Small intestine (tissue), 7 donors: Measurements from ENCODE around the gene OAS2. TPM values are rescaled to one million over a fixed set of nuclear protein-coding genes. Genes with fewer than 3 reads are reported as not detected.

Experiments
- DNase-seq, 2 donors: peaks; one replicate each; pipeline versions ENCODE4 v3.0.0 to v3.0.0-alpha.2; 2013
- FAIRE-seq: peaks from 2 replicates; lab custom pipeline; 2012; peaks lifted over from hg19 to GRCh38; lab: Jason Lieb, UNC
- H3K27ac ChIP-seq, 3 donors: one replicate each; pipeline ENCODE4 v1.5.1; 2013; ENCODE audit warnings: low read length in 2 of 3, mild to moderate bottlenecking in 2 of 3, control low read depth in 1 of 3, inconsistent platforms in 1 of 3, low read depth in 1 of 3, moderate library complexity in 1 of 3
- H3K27me3 ChIP-seq, 3 donors: one replicate each; pipeline ENCODE4 v1.6.1; 2013; ENCODE audit warnings: low read length in 3 of 3, inconsistent platforms in 1 of 3; ENCODE audit not compliant: control insufficient read depth in 3 of 3, insufficient read depth in 3 of 3
- H3K36me3 ChIP-seq, 3 donors: one replicate each; pipeline ENCODE4 v1.6.1; 2013; ENCODE audit warnings: low read length in 3 of 3, inconsistent platforms in 1 of 3, low read depth in 1 of 3, mild to moderate bottlenecking in 1 of 3, moderate library complexity in 1 of 3; ENCODE audit not compliant: control insufficient read depth in 3 of 3, insufficient read depth in 2 of 3
- H3K4me1 ChIP-seq, 3 donors: one replicate each; pipeline ENCODE4 v1.6.1; 2013; ENCODE audit warnings: low read length in 2 of 3, inconsistent platforms in 1 of 3, low read depth in 1 of 3, mild to moderate bottlenecking in 1 of 3, moderate library complexity in 1 of 3; ENCODE audit not compliant: control insufficient read depth in 3 of 3, insufficient read depth in 2 of 3
- H3K4me3 ChIP-seq, 3 donors: one replicate each; pipeline ENCODE4 v1.5.1; 2013; ENCODE audit warnings: low read length in 3 of 3, control low read depth in 1 of 3, inconsistent platforms in 1 of 3, low read depth in 1 of 3, mild to moderate bottlenecking in 1 of 3, moderate library complexity in 1 of 3
- H3K9me3 ChIP-seq, 2 donors: one replicate each; pipeline ENCODE4 v1.6.1; 2013; ENCODE audit warnings: low read depth in 1 of 2, low read length in 1 of 2; ENCODE audit not compliant: control insufficient read depth in 2 of 2, insufficient read depth in 1 of 2
- WGBS, 3 donors: extraction: QIAGEN DNeasy Blood & Tissue Kit; methylation state at CpG; one replicate each; pipeline ENCODE4 v1.1.7; 2013; 5-methylcytosine and 5-hydroxymethylcytosine counted together
- polyA plus RNA-seq, 4 donors: library from polyadenylated mRNA; stranded (reverse) in 3 of 4; unstranded in 1 of 4; fragments of 200-250 nt in 3 of 4; fragments of 120-200 nt in 1 of 4; gene quantifications; one replicate each; pipeline versions ENCODE4 v1.2.1 to v1.2.3, GENCODE V29; 2013
- donor health status: healthy with polysubstance abuse.
- donor health status: control.
- donor health status: control.
- donor health status: Bipolar disorder and iron deficiency.
- donor health status: healthy.

OAS2 gene
- polyA plus RNA-seq, 4 donors, result 2.3 to 7.7 (median 2.7) TPM

GRCh38 chr12:112961536-112961935, 16.8 kb upstream of the OAS2 start:
- Histone ChIP-seq H3K4me1 (no peaks in the 10 kb centered on the region), H3K27ac (no peak overlapping the region), H3K4me3 (no peak overlapping the region), H3K36me3 (peaks cover 14 to 42% (median 26%) of the 10 kb centered on the region in 3 donors), H3K27me3 (no peaks in the 10 kb centered on the region), H3K9me3 (peaks cover 0 to 5% of the 10 kb centered on the region in 2 donors)
- FAIRE-seq, result no peak
- DNase-seq, result no peak
- 92 to 95% (median 92%) methylated on average over 4 of the region's 4 CpGs for WGBS, 3 donors

- 96 to 97% (median 96%) methylated on average over 7 of the region's 7 CpGs for WGBS, 3 donors
- H3K27ac ChIP-seq, result no peak overlapping the region
- H3K27me3 ChIP-seq, result no peaks in the 10 kb centered on the region
- no peaks in the 10 kb centered on the region for H3K4me1 ChIP-seq
- FAIRE-seq, result no peak
- H3K9me3 ChIP-seq, result peaks cover 0 to 5% of the 10 kb centered on the region in 2 donors
- no peak for DNase-seq
- no peak overlapping the region for H3K4me3 ChIP-seq
- H3K36me3 ChIP-seq, result peaks cover 14 to 49% (median 26%) of the 10 kb centered on the region in 3 donors
Observed at GRCh38 chr12:112962561-112962960, 15.8 kb upstream of the OAS2 start.

DNA sequence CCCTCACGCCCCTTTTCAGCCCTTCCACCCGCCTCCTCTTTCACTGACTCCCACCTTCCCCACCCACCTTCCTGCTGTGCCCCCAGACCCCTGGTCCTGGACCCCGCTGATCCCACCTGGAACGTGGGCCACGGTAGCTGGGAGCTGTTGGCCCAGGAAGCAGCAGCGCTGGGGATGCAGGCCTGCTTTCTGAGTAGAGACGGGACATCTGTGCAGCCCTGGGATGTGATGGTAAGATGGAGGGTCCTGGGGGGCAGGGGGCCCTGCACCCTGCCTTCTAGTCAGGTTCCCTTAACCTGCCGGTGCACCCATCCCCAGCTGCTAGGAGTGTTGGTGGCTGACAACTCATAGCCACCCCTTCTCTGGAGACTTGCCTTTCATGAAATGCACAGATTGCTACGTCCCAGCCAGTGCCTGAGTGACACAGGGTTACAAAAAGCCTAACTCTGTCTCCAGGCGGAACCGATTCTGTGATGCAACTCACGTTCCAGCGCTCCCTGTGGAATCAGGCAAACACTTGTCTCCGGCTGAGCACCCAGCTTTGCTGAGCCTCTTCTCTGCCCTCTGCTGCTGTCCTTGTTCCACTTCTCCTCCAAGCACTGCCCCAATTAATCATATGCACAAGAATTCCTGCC, 15.0 kb upstream of the OAS2 start:
- Histone ChIP-seq H3K4me3 (no peak overlapping the region), H3K9me3 (peaks cover 0 to 5% of the 10 kb centered on the region in 2 donors), H3K27me3 (no peaks in the 10 kb centered on the region), H3K27ac (no peak overlapping the region), H3K36me3 (peaks cover 14 to 52% (median 26%) of the 10 kb centered on the region in 3 donors), H3K4me1 (no peaks in the 10 kb centered on the region)
- WGBS, 3 donors, result 92 to 97% (median 94%) methylated on average over 14 of the region's 14 CpGs
- DNase-seq, result no peak
- FAIRE-seq, result no peak

GRCh38 chr12:112964067-112964670, 14.2 kb upstream of the OAS2 start:
- FAIRE-seq, result no peak

DNA sequence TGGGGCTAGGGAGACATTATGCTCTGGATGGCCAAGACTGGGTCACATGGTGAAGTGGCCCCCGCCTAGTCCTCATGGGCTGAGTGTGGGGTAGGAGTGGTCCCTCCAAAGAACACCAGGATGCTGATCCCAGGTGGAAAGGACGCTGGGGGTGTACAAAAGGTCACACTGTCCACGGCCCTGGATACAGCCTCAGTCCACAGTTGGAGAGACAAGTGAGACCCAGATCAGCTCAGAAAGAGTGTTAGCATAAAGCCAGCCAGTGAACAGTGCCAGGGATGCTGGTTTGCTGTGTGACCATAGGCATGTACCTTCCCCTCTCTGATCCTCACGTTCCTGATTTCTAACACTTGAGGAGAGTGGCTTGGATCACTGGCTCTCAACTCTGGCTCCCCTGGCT, 13.4 kb upstream of the OAS2 start:
- Histone ChIP-seq H3K27ac (no peak overlapping the region), H3K27me3 (no peaks in the 10 kb centered on the region), H3K4me3 (no peak overlapping the region), H3K9me3 (no peaks in the 10 kb centered on the region), H3K36me3 (peaks cover 18 to 53% (median 26%) of the 10 kb centered on the region in 3 donors), H3K4me1 (no peaks in the 10 kb centered on the region)
- DNase-seq (no peak), FAIRE-seq (no peak)
- WGBS, 3 donors, result 89 to 93% (median 92%) methylated on average over 4 of the region's 4 CpGs

More at GRCh38 chr12:112964067-112964670, 14.2 kb upstream of the OAS2 start:
- 86 to 97% (median 89%) methylated on average over 6 of the region's 6 CpGs for WGBS, 3 donors
- Histone ChIP-seq H3K4me3 (no peak overlapping the region), H3K27ac (no peak overlapping the region), H3K4me1 (no peaks in the 10 kb centered on the region), H3K27me3 (no peaks in the 10 kb centered on the region), H3K36me3 (peaks cover 14 to 49% (median 26%) of the 10 kb centered on the region in 3 donors), H3K9me3 (peaks cover 0 to 2% of the 10 kb centered on the region in 2 donors)
- DNase-seq, result no peak

- Histone ChIP-seq H3K36me3 (peaks cover 22 to 56% (median 26%) of the 10 kb centered on the region in 3 donors), H3K9me3 (no peaks in the 10 kb centered on the region)
Observed at GRCh38 chr12:112965643-112966042, 12.7 kb upstream of the OAS2 start.

DNA sequence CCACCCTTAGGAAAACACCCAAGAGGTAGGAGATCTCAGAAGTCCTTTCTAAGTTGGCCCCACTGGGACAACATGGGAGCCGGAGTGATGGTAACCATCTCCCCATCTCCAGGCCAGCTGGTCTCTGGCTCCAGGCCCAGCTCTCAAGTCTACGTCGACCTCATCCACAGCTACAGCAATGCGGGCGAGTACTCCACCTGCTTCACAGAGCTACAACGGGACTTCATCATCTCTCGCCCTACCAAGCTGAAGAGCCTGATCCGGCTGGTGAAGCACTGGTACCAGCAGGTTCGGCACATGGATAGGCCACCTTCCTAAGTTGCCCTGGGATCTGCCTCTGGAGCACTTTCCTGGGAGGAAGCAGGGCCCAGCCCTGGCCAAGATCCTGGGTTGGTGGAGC, 11.0 kb upstream of the OAS2 start:
- WGBS, 3 donors, result 90 to 97% (median 94%) methylated on average over 9 of the region's 9 CpGs
- H3K9me3 ChIP-seq, result no peaks in the 10 kb centered on the region
- DNase-seq, result no peak

More at GRCh38 chr12:112965643-112966042, 12.7 kb upstream of the OAS2 start:
- FAIRE-seq (no peak), DNase-seq (no peak)
- Histone ChIP-seq H3K27me3 (no peaks in the 10 kb centered on the region), H3K4me1 (no peaks in the 10 kb centered on the region), H3K4me3 (no peak overlapping the region), H3K27ac (no peak overlapping the region)
- WGBS, 3 donors, result 92 to 95% (median 93%) methylated on average over 15 of the region's 15 CpGs

GRCh38 chr12:112967858-112968257, 10.5 kb upstream of the OAS2 start:
- H3K27me3 ChIP-seq, result no peaks in the 10 kb centered on the region
- H3K4me1 ChIP-seq, result no peaks in the 10 kb centered on the region
- WGBS, 3 donors, result 92 to 95% (median 94%) methylated on average over 7 of the region's 7 CpGs
- H3K27ac ChIP-seq, result no peak overlapping the region
- DNase-seq, result no peak
- H3K9me3 ChIP-seq, result no peaks in the 10 kb centered on the region
- peaks cover 17 to 44% (median 19%) of the 10 kb centered on the region in 3 donors for H3K36me3 ChIP-seq
- no peak overlapping the region for H3K4me3 ChIP-seq
- no peak for FAIRE-seq

More for the DNA sequence above, 11.0 kb upstream of the OAS2 start:
- FAIRE-seq, result no peak
- Histone ChIP-seq H3K27ac (no peak overlapping the region), H3K4me3 (no peak overlapping the region), H3K4me1 (no peaks in the 10 kb centered on the region), H3K36me3 (peaks cover 21 to 49% (median 22%) of the 10 kb centered on the region in 3 donors), H3K27me3 (no peaks in the 10 kb centered on the region)
